Measurements from ENCODE around the gene SALL1.
A peak's percentile ranks its signal among the peaks of the same experiment; 100 is the strongest.

Gene SALL1

GRCh38 chr16:51155820-51156806 lies 5.0 kb upstream of the SALL1 start:
- no peak for DNase-seq

GRCh38 chr16:51155199-51155607 lies 4.1 kb upstream of the SALL1 start:
- no peak for DNase-seq

GRCh38 chr16:51154271-51155171 lies 3.5 kb upstream of the SALL1 start:
- no peak for DNase-seq

- DNase-seq, result no peak
Observed at GRCh38 chr16:51153577-51154031, 2.5 kb upstream of the SALL1 start.

- no peak for DNase-seq
Observed at GRCh38 chr16:51152691-51153576, 1.9 kb upstream of the SALL1 start.

- DNase-seq, result peak; percentile 69
Observed at GRCh38 chr16:51151961-51152663, 1.0 kb upstream of the SALL1 start.

- DNase-seq, result peak; percentile 69
Observed at GRCh38 chr16:51151435-51151960, 428 bp upstream of the SALL1 start.

- DNase-seq, result no peak
Observed at GRCh38 chr16:51150165-51150887, 744 bp downstream of the SALL1 start.

GRCh38 chr16:51149721-51150164 lies 1.3 kb downstream of the SALL1 start:
- DNase-seq, result no peak

- no peak for DNase-seq
Observed at GRCh38 chr16:51149251-51149661, 1.8 kb downstream of the SALL1 start.

- no peak for DNase-seq
Observed at GRCh38 chr16:51148678-51149228, 2.3 kb downstream of the SALL1 start.

- DNase-seq, result no peak
Observed at GRCh38 chr16:51147776-51148677, 3.0 kb downstream of the SALL1 start.

GRCh38 chr16:51146256-51146924 lies 4.7 kb downstream of the SALL1 start:
- DNase-seq, result no peak

GRCh38 chr16:51144203-51144602 lies 6.9 kb downstream of the SALL1 start:
- DNase-seq, result no peak

- no peak for DNase-seq
Observed at GRCh38 chr16:51143196-51143977, 7.7 kb downstream of the SALL1 start.

GRCh38 chr16:51141541-51141940 lies 9.5 kb downstream of the SALL1 start:
- no peak for DNase-seq

GRCh38 chr16:51141106-51141505 lies 10.0 kb downstream of the SALL1 start:
- DNase-seq, result no peak

GRCh38 chr16:51140112-51140511 lies 11.0 kb downstream of the SALL1 start:
- no peak for DNase-seq
